ENCODE data around the gene NCBP1.

The NCBP1 gene

GRCh38 chr9:97717866-97718265, 84.2 kb downstream of the NCBP1 start:
- no peak for DNase-seq (ENCODE audit: low read depth)

GRCh38 chr9:97721396-97721795, 87.8 kb downstream of the NCBP1 start:
- DNase-seq (ENCODE audit: low read depth), result no peak

DNA sequence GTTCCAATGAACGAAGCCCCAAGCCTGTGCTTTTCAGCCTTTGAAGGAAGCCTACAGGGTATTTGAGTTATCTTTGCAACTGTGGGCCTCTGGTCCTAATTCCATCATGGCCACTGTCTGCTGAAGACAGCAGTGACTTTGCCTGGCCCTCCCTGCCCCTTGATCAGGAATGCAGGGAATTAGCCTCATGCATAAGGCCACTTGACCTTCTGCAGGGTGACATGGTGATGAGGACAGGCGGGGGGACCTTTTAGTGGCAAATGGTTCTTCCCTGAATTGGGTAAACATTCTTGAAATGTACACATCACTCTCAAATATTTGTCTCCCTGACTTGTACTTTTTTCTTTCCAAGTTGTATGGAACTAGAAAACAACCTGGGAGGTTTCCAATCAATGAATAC, 88.7 kb downstream of the NCBP1 start:
- DNase-seq (ENCODE audit: low read depth), result no peak
